AG10803 (cell line): ENCODE results near the gene TRABD2B.
A peak's percentile ranks its signal among the peaks of the same experiment; 100 is the strongest.

Experiments used
- DNase-seq: peaks from one replicate; pipeline ENCODE4 v3.0.0; 2010; ENCODE audit warnings: low read depth
- H3K4me3 ChIP-seq: 2 replicates; pipeline ENCODE4 v1.5.1; 2011; ENCODE audit warnings: mild to moderate bottlenecking, low read length, control low read depth
- TF ChIP-seq, protein P1 (sequence below): conservative IDR thresholded peaks from 2 replicates; pipeline ENCODE4 v1.5.1; 2011; ENCODE audit warnings: mild to moderate bottlenecking, low read length, control low read depth, inconsistent platforms

TRABD2B gene

DNA sequence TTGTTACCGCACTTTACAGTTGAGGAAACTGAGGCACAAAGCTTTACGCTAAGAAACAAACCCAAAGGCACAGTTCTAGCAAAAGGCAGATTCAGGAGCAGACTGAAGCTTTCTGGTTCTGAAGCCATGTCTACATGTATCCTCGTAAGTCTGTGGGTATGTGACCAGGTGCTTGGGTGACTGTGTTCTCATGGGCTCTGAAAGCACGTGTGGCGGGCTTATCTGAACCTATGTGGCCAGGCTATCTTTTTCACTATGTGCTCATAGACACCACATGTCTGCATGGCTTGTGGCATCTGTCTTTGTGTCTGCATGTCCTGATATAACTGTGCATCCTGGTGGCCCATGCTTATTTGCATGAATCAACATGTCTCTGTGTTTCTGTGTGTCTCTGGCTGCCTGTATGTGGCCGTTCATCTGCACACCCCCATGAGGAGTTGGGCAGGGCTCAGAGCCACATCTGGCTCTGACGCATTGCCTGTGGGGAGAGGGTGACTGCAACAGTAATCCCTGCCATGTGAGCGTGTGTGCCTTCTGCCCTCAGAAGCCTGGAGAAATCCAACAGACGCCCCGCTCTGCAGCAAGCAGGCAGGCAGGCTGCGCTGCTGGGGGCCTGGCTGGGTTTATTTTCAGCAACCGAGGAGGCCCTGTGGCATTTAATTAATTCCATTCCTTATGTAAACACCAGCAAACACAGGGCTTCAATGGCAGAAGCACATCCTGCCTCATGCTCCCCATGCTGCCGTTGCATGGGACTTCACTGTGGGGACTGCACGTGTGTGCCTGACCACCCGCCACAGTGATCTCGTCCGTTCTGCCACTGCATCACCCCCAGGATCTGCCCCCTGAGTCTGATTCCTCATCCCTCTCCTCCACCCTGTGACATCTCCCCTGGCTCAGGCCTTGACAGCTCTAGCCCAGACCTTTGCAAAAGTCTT lies 115.4 kb downstream of the TRABD2B start:
- H3K4me3 ChIP-seq: no peak overlapping the region
- TF ChIP-seq, protein P1, sequence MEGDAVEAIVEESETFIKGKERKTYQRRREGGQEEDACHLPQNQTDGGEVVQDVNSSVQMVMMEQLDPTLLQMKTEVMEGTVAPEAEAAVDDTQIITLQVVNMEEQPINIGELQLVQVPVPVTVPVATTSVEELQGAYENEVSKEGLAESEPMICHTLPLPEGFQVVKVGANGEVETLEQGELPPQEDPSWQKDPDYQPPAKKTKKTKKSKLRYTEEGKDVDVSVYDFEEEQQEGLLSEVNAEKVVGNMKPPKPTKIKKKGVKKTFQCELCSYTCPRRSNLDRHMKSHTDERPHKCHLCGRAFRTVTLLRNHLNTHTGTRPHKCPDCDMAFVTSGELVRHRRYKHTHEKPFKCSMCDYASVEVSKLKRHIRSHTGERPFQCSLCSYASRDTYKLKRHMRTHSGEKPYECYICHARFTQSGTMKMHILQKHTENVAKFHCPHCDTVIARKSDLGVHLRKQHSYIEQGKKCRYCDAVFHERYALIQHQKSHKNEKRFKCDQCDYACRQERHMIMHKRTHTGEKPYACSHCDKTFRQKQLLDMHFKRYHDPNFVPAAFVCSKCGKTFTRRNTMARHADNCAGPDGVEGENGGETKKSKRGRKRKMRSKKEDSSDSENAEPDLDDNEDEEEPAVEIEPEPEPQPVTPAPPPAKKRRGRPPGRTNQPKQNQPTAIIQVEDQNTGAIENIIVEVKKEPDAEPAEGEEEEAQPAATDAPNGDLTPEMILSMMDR: no peak
- DNase-seq: peak; percentile 81

DNA sequence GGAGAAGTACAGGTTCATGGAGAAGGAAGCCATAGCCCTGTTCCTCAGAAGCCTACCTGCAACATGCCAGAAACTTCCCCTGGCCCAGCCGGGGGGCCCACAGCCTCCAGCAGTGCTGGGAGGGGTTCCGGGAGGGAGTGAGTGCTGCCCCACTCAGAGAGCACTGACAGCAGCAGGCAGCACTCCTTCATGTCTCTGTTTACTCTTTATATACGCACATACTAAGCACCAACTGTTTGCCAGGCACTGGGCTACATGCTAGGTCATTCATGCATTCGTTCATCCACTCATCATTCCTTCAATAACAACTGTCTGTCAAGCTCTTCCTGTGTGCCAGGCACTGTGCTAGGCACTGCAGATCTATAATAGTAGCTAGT lies 120.6 kb downstream of the TRABD2B start:
- TF ChIP-seq, protein P1: no peak
- H3K4me3 ChIP-seq: no peak overlapping the region
- no peak for DNase-seq

DNA sequence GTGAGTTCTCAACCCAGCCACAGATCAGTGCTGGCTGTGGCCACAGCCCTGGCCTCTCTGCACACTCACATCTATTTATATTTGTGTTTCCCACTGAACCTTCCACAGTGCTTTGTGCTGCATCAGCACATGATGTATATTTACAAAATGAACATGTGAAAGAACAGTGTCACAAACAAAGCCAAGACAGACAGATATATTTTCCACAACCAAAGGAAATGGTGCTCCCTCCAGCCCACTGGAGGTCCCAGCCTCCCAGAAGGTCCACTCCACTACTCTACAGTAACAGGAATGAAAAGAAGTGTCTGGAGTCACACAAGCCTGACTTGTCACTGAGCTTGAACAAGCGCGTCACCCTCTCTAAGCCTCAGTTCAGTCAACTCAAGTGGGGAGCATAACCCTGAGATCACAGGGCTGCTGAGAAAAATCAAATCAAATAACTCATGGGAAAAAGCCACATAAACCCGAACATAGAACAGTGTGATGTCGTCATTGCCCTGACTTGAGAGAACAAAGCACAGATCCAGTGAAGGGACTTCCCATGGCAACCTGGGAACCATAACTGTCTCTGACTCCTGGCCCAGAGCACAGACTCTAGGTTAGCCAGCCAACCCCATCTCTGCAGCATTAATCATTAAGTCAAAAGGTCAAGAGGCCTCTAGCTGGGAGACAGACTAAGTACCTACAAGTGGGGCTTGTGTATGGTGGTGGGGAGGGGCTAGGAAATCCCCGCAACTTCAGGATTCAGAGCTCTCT lies 121.2 kb downstream of the TRABD2B start:
- TF ChIP-seq, protein P1: no peak
- H3K4me3 ChIP-seq: no peak overlapping the region
- no peak for DNase-seq

DNA sequence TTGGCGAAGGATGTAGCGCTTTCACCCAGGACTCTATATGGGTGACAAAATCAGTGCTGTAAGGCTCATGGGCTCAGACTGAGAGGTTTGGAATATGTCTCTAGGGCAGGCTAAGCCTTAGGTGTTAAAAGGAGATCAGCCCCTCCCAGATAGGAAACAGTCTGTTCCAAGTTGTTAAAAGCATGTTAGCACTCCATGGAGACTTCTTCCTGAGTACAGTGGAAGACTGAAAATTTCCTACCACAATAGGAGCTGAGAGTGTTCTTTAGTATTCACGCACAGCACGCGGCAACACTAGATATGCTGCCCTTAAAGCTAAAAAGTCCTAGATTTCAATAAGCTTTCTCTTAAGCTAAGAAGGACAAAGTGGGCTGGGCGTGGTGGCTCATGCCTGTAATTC lies 122.1 kb downstream of the TRABD2B start:
- TF ChIP-seq, protein P1: no peak
- DNase-seq: no peak

DNA sequence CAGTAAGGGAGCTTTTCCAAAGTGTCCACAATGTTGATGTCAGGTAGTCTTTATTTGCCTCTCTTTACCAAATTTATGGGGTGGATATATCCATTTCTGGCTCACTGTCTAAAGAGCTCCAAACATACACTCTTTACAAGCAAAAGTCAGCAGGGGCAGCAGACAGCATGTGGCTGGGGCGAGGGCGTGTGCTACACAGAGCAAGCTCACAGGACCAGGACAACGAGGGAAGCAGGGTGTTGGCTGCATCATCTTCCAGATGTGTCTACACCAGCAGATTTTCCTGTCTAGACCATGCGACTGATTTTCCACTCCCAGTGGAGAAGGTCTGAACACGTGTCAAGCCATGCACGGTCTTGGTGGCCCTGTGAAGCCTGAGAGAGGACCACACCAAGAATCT lies 123.8 kb downstream of the TRABD2B start:
- no peak overlapping the region for H3K4me3 ChIP-seq
- TF ChIP-seq, protein P1: no peak
- DNase-seq: no peak

More for the DNA sequence above, 122.1 kb downstream of the TRABD2B start:
- H3K4me3 ChIP-seq: no peak overlapping the region

DNA sequence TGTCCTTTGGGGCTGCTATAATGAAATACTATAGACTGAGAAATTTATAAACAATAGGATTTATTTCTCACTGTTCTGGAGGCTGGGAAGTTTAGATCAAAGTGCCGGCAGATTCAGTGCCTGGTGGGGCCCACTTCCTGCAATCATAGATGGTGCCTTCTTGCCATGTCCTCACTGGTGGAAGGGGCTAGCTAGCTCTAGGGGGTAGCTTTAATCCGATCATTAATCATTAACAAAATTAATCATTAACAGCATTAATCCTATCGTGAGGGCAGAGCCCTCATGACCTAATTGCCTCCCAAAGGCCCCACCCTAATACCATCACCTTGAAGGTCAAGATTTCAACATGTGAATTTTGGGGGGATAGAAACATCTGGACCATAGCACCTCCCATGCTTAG lies 124.3 kb downstream of the TRABD2B start:
- no peak for DNase-seq
- TF ChIP-seq, protein P1: no peak
- H3K4me3 ChIP-seq: no peak overlapping the region
